ENCODE measurements around the gene NOTUM.
A peak's percentile ranks its signal among the peaks of the same experiment; 100 is the strongest.

The NOTUM gene

GRCh38 chr17:81909966-81910839 is 50.8 kb downstream of the NOTUM start:
- no peak for TF ChIP-seq CTCF (conservative IDR thresholded peaks at IDR 0.05; ENCODE audit: low read depth, low read length)
- peak overlapping the region; percentile 75 for H3K4me3 ChIP-seq (ENCODE audit: low read depth, low read length)
- no peak for DNase-seq (ENCODE audit: low read depth)

- TF ChIP-seq CTCF (conservative IDR thresholded peaks at IDR 0.05; ENCODE audit: low read depth, low read length), result no peak
- DNase-seq (ENCODE audit: low read depth), result no peak
- H3K4me3 ChIP-seq (ENCODE audit: low read depth, low read length), result no peak overlapping the region
Observed at GRCh38 chr17:81909231-81909630, 51.8 kb downstream of the NOTUM start.

- TF ChIP-seq CTCF (conservative IDR thresholded peaks at IDR 0.05; ENCODE audit: low read depth, low read length), result no peak
Observed at GRCh38 chr17:81908793-81909192, 52.2 kb downstream of the NOTUM start.

GRCh38 chr17:81907219-81908145 is 53.5 kb downstream of the NOTUM start:
- no peak for DNase-seq (ENCODE audit: low read depth)
- peak; percentile 27 for TF ChIP-seq CTCF (conservative IDR thresholded peaks at IDR 0.05; ENCODE audit: low read depth, low read length)
- no peak overlapping the region for H3K4me3 ChIP-seq (ENCODE audit: low read depth, low read length)

More at GRCh38 chr17:81908793-81909192, 52.2 kb downstream of the NOTUM start:
- no peak overlapping the region for H3K4me3 ChIP-seq (ENCODE audit: low read depth, low read length)
- DNase-seq (ENCODE audit: low read depth), result no peak

- H3K4me3 ChIP-seq (ENCODE audit: low read depth, low read length), result no peak overlapping the region
- TF ChIP-seq CTCF (conservative IDR thresholded peaks at IDR 0.05; ENCODE audit: low read depth, low read length), result peak; percentile 22
- no peak for DNase-seq (ENCODE audit: low read depth)
Observed at GRCh38 chr17:81906476-81907218, 54.3 kb downstream of the NOTUM start.

GRCh38 chr17:81905993-81906392 is 55.0 kb downstream of the NOTUM start:
- H3K4me3 ChIP-seq (ENCODE audit: low read depth, low read length), result no peak overlapping the region
- no peak for TF ChIP-seq CTCF (conservative IDR thresholded peaks at IDR 0.05; ENCODE audit: low read depth, low read length)
- no peak for DNase-seq (ENCODE audit: low read depth)
